NCI-H2107 treated with DMSO at 0.1 percent for 48 hours (cell line): ENCODE measurements around the gene GPX6.
"Not testable (repeated sequence)": the region's sequence is repeated elsewhere in the genome, so short reads cannot be mapped to it uniquely, and the experiment has no call there.

ENCODE experiments used
- DNase-seq: peaks from one replicate; lab custom pipeline; 2025; ENCODE audit not compliant: unreplicated experiment; lab: John Stamatoyannopoulos, UW

GPX6 gene

GRCh38 chr6:28525496-28526039, 10.0 kb upstream of the GPX6 start, which contains the start of gene GPX5:
Gene GPX5 (plus strand): TSS chr6:28525881. CDS start chr6:28526014, 133 bp downstream.
- no peak for DNase-seq

GRCh38 chr6:28523241-28523622, 7.6 kb upstream of the GPX6 start:
- DNase-seq = no peak

GRCh38 chr6:28522594-28523240, 7.1 kb upstream of the GPX6 start:
- no peak for DNase-seq

- no peak for DNase-seq
These were observed 2.4 kb upstream of the GPX6 start for GRCh38 chr6:28517964-28518363.

GRCh38 chr6:28512387-28512786, 3.2 kb downstream of the GPX6 start:
- not testable (repeated sequence) for DNase-seq

- no peak for DNase-seq
These were observed 3.8 kb downstream of the GPX6 start for GRCh38 chr6:28511628-28512300.

GRCh38 chr6:28506807-28507475, 8.7 kb downstream of the GPX6 start:
- DNase-seq = no peak

GRCh38 chr6:28505733-28506132, 9.9 kb downstream of the GPX6 start:
- no peak for DNase-seq

- DNase-seq = not testable (repeated sequence)
These were observed 12.8 kb downstream of the GPX6 start for GRCh38 chr6:28502709-28503305.

- not testable (repeated sequence) for DNase-seq
These were observed 13.5 kb downstream of the GPX6 start for GRCh38 chr6:28502136-28502535.

GRCh38 chr6:28501259-28501658, 14.3 kb downstream of the GPX6 start:
- no peak for DNase-seq

- DNase-seq = no peak
These were observed 17.7 kb downstream of the GPX6 start for GRCh38 chr6:28497893-28498292.

- DNase-seq = no peak
These were observed 18.3 kb downstream of the GPX6 start for GRCh38 chr6:28497306-28497705.

- no peak for DNase-seq
These were observed 19.4 kb downstream of the GPX6 start for GRCh38 chr6:28496099-28496779.

GRCh38 chr6:28491984-28492317, 23.6 kb downstream of the GPX6 start:
- DNase-seq = no peak

- DNase-seq = no peak
These were observed 25.2 kb downstream of the GPX6 start for GRCh38 chr6:28490205-28490890.

- DNase-seq = no peak
These were observed 26.0 kb downstream of the GPX6 start for GRCh38 chr6:28489366-28490204.

- no peak for DNase-seq
These were observed 26.7 kb downstream of the GPX6 start for GRCh38 chr6:28488916-28489365.

- no peak for DNase-seq
These were observed 28.4 kb downstream of the GPX6 start for GRCh38 chr6:28486988-28487742.
